Transverse colon (tissue), 3 donors: Measurements from ENCODE around the gene CDYL.

ENCODE experiments used
- CTCF ChIP-seq, 5 experiments: fragments of 200-600 bp in 3 of 5; fragments of 450-650 bp in 2 of 5; sonication (generic) in 3 of 5; IDR thresholded peaks; 1 replicate in 2 of 5; 2 replicates in 3 of 5; pipeline ENCODE4 v1.5.1; 2016 to 2017; ENCODE audit warnings: antibody characterized with exemption in 5 of 5, inconsistent platforms in 3 of 5, mild to moderate bottlenecking in 2 of 5, moderate library complexity in 1 of 5
- POLR2A ChIP-seq: fragments of 450-650 bp; IDR thresholded peaks from one replicate; pipeline ENCODE4 v1.6.1; 2016; ENCODE audit warnings: antibody characterized with exemption, mild to moderate bottlenecking, moderate library complexity

GRCh38 chr6:4858194-4859015 is 82.2 kb downstream of the CDYL start:
- TF ChIP-seq CTCF (IDR thresholded peaks at IDR 0.05) (no peak), POLR2A (no peak)
